Epithelial cell of proximal tubule (primary cell): ENCODE results near the gene B3GALT6. TPM values are rescaled to one million over a fixed set of nuclear protein-coding genes. Genes with fewer than 3 reads are reported as not detected.
A peak's percentile ranks its signal among the peaks of the same experiment; 100 is the strongest.

ENCODE experiments used
- DNase-seq: peaks from one replicate; pipeline ENCODE4 v3.0.0-alpha.2; 2011; ENCODE audit warnings: low read depth
- H3K4me3 ChIP-seq: 2 replicates; pipeline ENCODE4 v1.5.1; 2011; ENCODE audit warnings: low read depth, mild to moderate bottlenecking, low read length
- CTCF ChIP-seq: conservative IDR thresholded peaks from 2 replicates; pipeline ENCODE4 v1.5.1; 2012; ENCODE audit warnings: low read depth, mild to moderate bottlenecking, low read length
- total RNA-seq: library from RNA; depleted of rRNA; stranded (reverse); fragments of >200 nt; gene quantifications from 2 replicates; pipeline ENCODE4 v1.2.3, GENCODE V29; 2015

Gene B3GALT6
- total RNA-seq, 1 donor from 2014 or later, result 36.6 TPM

GRCh38 chr1:1231400-1232207 lies 433 bp upstream of the B3GALT6 start, which contains the start of gene SDF4:
TSS of gene SDF4 (minus strand) at chr1:1232001. CDS start at chr1:1228772, 3,229 bp downstream.
- TF ChIP-seq CTCF, result no peak
- peak; percentile 37 for DNase-seq
- peak within 1 kb of the TSS; percentile 72 for H3K4me3 ChIP-seq

- H3K4me3 ChIP-seq, result peak overlapping the region; percentile 30
- TF ChIP-seq CTCF, result no peak
- no peak for DNase-seq
Observed at GRCh38 chr1:1232796-1233566, 944 bp downstream of the B3GALT6 start.

- no peak for DNase-seq
- TF ChIP-seq CTCF, result no peak
- no peak overlapping the region for H3K4me3 ChIP-seq
Observed at GRCh38 chr1:1233567-1233892, 1.5 kb downstream of the B3GALT6 start.

- no peak overlapping the region for H3K4me3 ChIP-seq
- no peak for DNase-seq
- no peak for TF ChIP-seq CTCF
Observed at GRCh38 chr1:1234180-1234808, 2.3 kb downstream of the B3GALT6 start.

GRCh38 chr1:1235016-1235744 lies 3.1 kb downstream of the B3GALT6 start:
- TF ChIP-seq CTCF, result no peak
- DNase-seq, result no peak
- H3K4me3 ChIP-seq, result no peak overlapping the region

GRCh38 chr1:1236176-1236763 lies 4.2 kb downstream of the B3GALT6 start:
- TF ChIP-seq CTCF, result no peak
- no peak for DNase-seq
- H3K4me3 ChIP-seq, result no peak overlapping the region
